Progenitor cell of endocrine pancreas (in vitro differentiated cells): ENCODE measurements around the gene SPAG5. TPM values are rescaled to one million over a fixed set of nuclear protein-coding genes. Genes with fewer than 3 reads are reported as not detected.

Source experiments
- DNase-seq: peaks from one replicate; pipeline ENCODE4 v3.0.0; 2021; ENCODE audit warnings: low spot score; ENCODE audit not compliant: unreplicated experiment
- H3K27ac Mint-ChIP-seq: 2 replicates; pipeline ENCODE4 v1.8.0; 2021; ENCODE audit warnings: mild to moderate bottlenecking, moderate library complexity, mixed read lengths
- H3K27me3 Mint-ChIP-seq: 2 replicates; pipeline ENCODE4 v1.8.0; 2021; ENCODE audit warnings: mixed read lengths
- H3K36me3 Mint-ChIP-seq: 2 replicates; pipeline ENCODE4 v1.8.0; 2022; ENCODE audit warnings: mixed read lengths; ENCODE audit not compliant: insufficient read depth
- H3K4me1 Mint-ChIP-seq: 2 replicates; pipeline ENCODE4 v1.8.0; 2021; ENCODE audit warnings: low read depth, mixed read lengths
- H3K4me3 Mint-ChIP-seq: 2 replicates; pipeline ENCODE4 v1.8.0; 2021; ENCODE audit warnings: low read depth, mild to moderate bottlenecking, moderate library complexity, mixed read lengths
- H3K9me3 Mint-ChIP-seq: 2 replicates; pipeline ENCODE4 v1.8.0; 2021; ENCODE audit warnings: low read depth, mixed read lengths
- total RNA-seq: library from RNA; stranded (reverse); gene quantifications from 2 replicates; pipeline ENCODE4 v1.2.1, GENCODE V29; 2021
- TF ChIP-seq, protein P1 (sequence below): fragments of 200-600 bp; sonication (generic); IDR thresholded peaks from one replicate; pipeline ENCODE4 v1.5.0; 2021; ENCODE audit warnings: antibody characterized with exemption, mild to moderate bottlenecking; ENCODE audit not compliant: unreplicated experiment

The SPAG5 gene
- total RNA-seq, 1 donor from 2014 or later = 69.4 TPM

GRCh38 chr17:28563475-28563874 is 35.4 kb downstream of the SPAG5 start:
- Mint-ChIP-seq H3K9me3 (no peaks in the 10 kb centered on the region), H3K36me3 (peaks cover 11% of the 10 kb centered on the region), H3K27me3 (no peaks in the 10 kb centered on the region), H3K4me1 (peaks cover 8% of the 10 kb centered on the region), H3K4me3 (no peak overlapping the region), H3K27ac (no peak overlapping the region)
- DNase-seq = no peak
- TF ChIP-seq, protein P1, sequence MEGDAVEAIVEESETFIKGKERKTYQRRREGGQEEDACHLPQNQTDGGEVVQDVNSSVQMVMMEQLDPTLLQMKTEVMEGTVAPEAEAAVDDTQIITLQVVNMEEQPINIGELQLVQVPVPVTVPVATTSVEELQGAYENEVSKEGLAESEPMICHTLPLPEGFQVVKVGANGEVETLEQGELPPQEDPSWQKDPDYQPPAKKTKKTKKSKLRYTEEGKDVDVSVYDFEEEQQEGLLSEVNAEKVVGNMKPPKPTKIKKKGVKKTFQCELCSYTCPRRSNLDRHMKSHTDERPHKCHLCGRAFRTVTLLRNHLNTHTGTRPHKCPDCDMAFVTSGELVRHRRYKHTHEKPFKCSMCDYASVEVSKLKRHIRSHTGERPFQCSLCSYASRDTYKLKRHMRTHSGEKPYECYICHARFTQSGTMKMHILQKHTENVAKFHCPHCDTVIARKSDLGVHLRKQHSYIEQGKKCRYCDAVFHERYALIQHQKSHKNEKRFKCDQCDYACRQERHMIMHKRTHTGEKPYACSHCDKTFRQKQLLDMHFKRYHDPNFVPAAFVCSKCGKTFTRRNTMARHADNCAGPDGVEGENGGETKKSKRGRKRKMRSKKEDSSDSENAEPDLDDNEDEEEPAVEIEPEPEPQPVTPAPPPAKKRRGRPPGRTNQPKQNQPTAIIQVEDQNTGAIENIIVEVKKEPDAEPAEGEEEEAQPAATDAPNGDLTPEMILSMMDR = no peak

- peaks cover 27% of the 10 kb centered on the region for H3K36me3 Mint-ChIP-seq
- H3K27ac Mint-ChIP-seq = no peak overlapping the region
- no peaks in the 10 kb centered on the region for H3K27me3 Mint-ChIP-seq
- peaks cover 15% of the 10 kb centered on the region for H3K4me1 Mint-ChIP-seq
- no peak for DNase-seq
- TF ChIP-seq, protein P1 = no peak
- H3K4me3 Mint-ChIP-seq = no peak overlapping the region
- H3K9me3 Mint-ChIP-seq = no peaks in the 10 kb centered on the region
Measured at GRCh38 chr17:28555022-28555421, 43.8 kb downstream of the SPAG5 start.

- Mint-ChIP-seq H3K36me3 (peaks cover 25% of the 10 kb centered on the region), H3K4me1 (peaks cover 15% of the 10 kb centered on the region), H3K9me3 (no peaks in the 10 kb centered on the region), H3K4me3 (no peak overlapping the region), H3K27me3 (no peaks in the 10 kb centered on the region), H3K27ac (no peak overlapping the region)
- TF ChIP-seq, protein P1 = no peak
- DNase-seq = no peak
Measured at GRCh38 chr17:28554565-28554964, 44.3 kb downstream of the SPAG5 start.

DNA sequence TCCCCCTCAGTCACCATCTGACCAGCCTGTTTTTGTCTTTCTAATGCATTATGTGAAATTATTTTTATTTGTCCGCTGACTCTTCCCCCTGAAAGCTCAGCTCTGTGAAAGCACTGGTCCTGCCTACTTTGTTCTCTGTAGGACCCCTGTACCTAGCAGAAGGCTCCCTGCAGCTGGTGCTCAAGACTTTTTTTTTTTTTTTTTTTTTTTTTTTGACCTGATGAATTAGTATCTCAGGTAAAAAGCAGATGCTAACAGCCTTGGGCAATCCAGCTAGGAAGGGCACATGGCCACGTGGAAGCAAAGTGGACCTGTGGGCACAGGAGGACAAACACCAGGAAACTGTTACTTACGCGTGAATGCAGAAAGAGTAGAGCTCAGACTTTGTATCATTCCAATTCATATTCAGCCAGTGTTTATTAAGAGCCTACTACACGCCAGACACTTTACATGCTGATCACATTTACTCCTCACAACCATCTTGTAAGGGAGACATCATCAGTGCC is 45.8 kb downstream of the SPAG5 start:
- H3K4me1 Mint-ChIP-seq = peaks cover 16% of the 10 kb centered on the region
- DNase-seq = no peak
- H3K27me3 Mint-ChIP-seq = no peaks in the 10 kb centered on the region
- peak overlapping the region; percentile 57 for H3K27ac Mint-ChIP-seq
- H3K36me3 Mint-ChIP-seq = peaks cover 20% of the 10 kb centered on the region
- TF ChIP-seq, protein P1 = no peak
- peak overlapping the region; percentile 90 for H3K4me3 Mint-ChIP-seq
- no peaks in the 10 kb centered on the region for H3K9me3 Mint-ChIP-seq

GRCh38 chr17:28552176-28552999 is 46.4 kb downstream of the SPAG5 start, which contains the start of gene UNC119:
Gene UNC119, minus strand, starts transcription at chr17:28552624. Its CDS starts 67 bp downstream, at chr17:28552557.
- TF ChIP-seq, protein P1 = no peak
- Mint-ChIP-seq H3K27ac (peak within 1 kb of the TSS; percentile 83), H3K27me3 (no peaks in the 10 kb centered on the region), H3K4me3 (peak within 1 kb of the TSS; percentile 90), H3K4me1 (peaks cover 16% of the 10 kb centered on the region), H3K36me3 (peaks cover 21% of the 10 kb centered on the region), H3K9me3 (no peaks in the 10 kb centered on the region)
- peak; percentile 66 for DNase-seq
